Gastroesophageal sphincter (tissue), 3 donors: Measurements from ENCODE around the gene ULK4.

Experiments used
- POLR2A ChIP-seq, 2 donors: fragments of 450-650 bp; IDR thresholded peaks; one replicate each; pipeline ENCODE4 v1.6.1; 2017; ENCODE audit warnings: antibody characterized with exemption in 2 of 2, mild to moderate bottlenecking in 2 of 2, moderate library complexity in 1 of 2
- TF ChIP-seq, protein P1 (sequence below), 4 experiments: fragments of 200-600 bp in 2 of 4; fragments of 450-650 bp in 2 of 4; sonication (generic) in 1 of 4; IDR thresholded peaks; one replicate each; pipeline ENCODE4 v1.5.1; 2017 to 2019; ENCODE audit warnings: antibody characterized with exemption in 4 of 4, mild to moderate bottlenecking in 2 of 4, moderate library complexity in 2 of 4

DNA sequence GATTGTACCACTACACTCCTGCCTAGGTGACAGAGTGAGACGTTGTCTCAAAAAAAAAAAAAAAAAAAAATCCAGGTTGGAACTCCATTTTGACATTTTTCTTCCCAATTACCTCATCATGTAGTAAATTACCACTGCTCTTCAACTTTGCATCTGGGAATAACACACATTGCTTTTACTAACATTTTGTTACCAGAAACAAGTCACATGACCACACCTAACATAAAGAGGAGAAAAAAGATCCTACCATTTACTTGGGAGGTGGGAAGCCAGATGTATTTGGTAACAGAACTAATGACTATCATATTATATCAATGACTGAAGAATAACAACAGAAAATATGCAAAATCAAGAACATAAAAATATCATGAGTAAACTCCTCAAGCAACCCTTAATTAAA, 49.6 kb downstream of the ULK4 start:
- TF ChIP-seq, protein P1, sequence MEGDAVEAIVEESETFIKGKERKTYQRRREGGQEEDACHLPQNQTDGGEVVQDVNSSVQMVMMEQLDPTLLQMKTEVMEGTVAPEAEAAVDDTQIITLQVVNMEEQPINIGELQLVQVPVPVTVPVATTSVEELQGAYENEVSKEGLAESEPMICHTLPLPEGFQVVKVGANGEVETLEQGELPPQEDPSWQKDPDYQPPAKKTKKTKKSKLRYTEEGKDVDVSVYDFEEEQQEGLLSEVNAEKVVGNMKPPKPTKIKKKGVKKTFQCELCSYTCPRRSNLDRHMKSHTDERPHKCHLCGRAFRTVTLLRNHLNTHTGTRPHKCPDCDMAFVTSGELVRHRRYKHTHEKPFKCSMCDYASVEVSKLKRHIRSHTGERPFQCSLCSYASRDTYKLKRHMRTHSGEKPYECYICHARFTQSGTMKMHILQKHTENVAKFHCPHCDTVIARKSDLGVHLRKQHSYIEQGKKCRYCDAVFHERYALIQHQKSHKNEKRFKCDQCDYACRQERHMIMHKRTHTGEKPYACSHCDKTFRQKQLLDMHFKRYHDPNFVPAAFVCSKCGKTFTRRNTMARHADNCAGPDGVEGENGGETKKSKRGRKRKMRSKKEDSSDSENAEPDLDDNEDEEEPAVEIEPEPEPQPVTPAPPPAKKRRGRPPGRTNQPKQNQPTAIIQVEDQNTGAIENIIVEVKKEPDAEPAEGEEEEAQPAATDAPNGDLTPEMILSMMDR (IDR thresholded peaks at IDR 0.05): no peak
- no peak for TF ChIP-seq POLR2A (IDR thresholded peaks at IDR 0.05)
